ENCODE data around the gene CLASRP. TPM values are rescaled to one million over a fixed set of nuclear protein-coding genes. Genes with fewer than 3 reads are reported as not detected.

CLASRP gene
- polyA plus RNA-seq, 1 donor (not counting 4 experiments of a cell fraction or from before 2014, with no cell fraction given): 21.4 TPM

DNA sequence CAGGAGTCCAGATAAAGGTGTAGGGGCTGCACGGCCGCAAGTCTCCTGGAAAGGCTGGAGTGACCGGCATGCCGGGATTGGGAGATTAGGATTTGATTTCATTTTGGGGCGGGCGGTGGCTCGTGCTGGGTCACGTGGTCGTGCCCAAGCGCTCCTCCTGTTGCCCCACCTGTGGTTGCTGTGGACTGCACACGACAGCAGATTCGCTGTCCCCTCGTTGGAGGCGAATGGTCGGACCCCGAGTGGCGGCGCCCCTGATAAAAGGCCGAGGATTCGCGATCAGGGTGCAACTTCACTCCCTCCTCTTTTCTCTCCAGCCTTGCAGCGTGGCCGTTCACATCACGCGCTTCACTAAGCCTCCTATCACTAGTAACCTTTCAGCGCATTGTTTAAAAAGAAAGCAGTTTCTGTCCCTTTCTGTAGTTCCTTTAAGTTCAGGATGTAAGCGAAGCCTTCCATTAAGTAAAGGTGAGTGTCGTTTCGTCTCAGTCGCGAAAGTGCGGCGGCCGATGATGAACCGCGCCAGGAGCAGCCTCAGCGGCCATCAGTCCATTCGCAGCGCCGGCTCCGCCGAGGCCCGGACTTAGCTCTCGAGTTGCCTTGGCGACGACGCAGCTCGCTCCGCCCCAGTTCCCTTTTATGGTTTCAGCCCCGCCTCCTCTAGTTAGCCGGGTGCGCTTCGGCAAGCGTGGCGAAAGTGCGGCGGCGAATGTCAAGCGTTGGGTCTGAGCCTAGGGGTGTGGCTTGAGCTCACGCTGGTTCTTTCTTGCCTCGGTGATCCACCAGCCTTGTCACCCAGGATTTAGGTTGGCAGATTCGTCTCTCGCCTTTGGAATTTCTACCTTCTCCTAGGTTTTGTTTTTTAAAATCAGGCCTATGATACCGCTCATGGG lies 52.4 kb downstream of the CLASRP start:
- Histone ChIP-seq H3K79me2 (ENCODE audit: control insufficient read depth, insufficient read depth, low read length) (peaks cover 43% of the 10 kb centered on the region), H3K9me3 (ENCODE audit: control insufficient read depth, low read depth, low read length) (no peaks in the 10 kb centered on the region), H3K27ac (ENCODE audit: control insufficient read depth, insufficient read depth, low read length) (peak overlapping the region; percentile 85), H2AFZ (ENCODE audit: control insufficient read depth, low read length) (peak overlapping the region; percentile 68), H3K9ac (ENCODE audit: control insufficient read depth, extremely low read depth, insufficient read depth, low read length) (peak overlapping the region; percentile 91), H3K9me1 (ENCODE audit: control insufficient read depth, extremely low read depth, insufficient read depth, low read length) (peaks cover 2% of the 10 kb centered on the region), H3K4me2 (ENCODE audit: control insufficient read depth, extremely low read depth, insufficient read depth, low read depth, low read length) (peak overlapping the region; percentile 97), H3K4me3 (ENCODE audit: control insufficient read depth in 2 of 3, extremely low read depth in 1 of 3, insufficient read depth in 2 of 3, low read depth in 1 of 3, low read length in 3 of 3) (peak overlapping the region; percentile 2 to 96 (median 92)), H3K4me1 (ENCODE audit: control insufficient read depth, extremely low read depth, insufficient read depth, low read length) (peaks cover 25% of the 10 kb centered on the region), H4K20me1 (ENCODE audit: control insufficient read depth, extremely low read depth, insufficient read depth, low read length) (no peaks in the 10 kb centered on the region), H3K36me3 (ENCODE audit: control insufficient read depth in 2 of 2, extremely low read depth in 1 of 2, insufficient read depth in 2 of 2, low read length in 2 of 2) (peaks cover 8 to 11% of the 10 kb centered on the region in 2 experiments), H3K27me3 (ENCODE audit: control insufficient read depth, extremely low read depth, insufficient read depth, low read length) (no peaks in the 10 kb centered on the region)
- no peak for DNase-seq (ENCODE audit: low read depth, low spot score)
- TF ChIP-seq, protein P1, sequence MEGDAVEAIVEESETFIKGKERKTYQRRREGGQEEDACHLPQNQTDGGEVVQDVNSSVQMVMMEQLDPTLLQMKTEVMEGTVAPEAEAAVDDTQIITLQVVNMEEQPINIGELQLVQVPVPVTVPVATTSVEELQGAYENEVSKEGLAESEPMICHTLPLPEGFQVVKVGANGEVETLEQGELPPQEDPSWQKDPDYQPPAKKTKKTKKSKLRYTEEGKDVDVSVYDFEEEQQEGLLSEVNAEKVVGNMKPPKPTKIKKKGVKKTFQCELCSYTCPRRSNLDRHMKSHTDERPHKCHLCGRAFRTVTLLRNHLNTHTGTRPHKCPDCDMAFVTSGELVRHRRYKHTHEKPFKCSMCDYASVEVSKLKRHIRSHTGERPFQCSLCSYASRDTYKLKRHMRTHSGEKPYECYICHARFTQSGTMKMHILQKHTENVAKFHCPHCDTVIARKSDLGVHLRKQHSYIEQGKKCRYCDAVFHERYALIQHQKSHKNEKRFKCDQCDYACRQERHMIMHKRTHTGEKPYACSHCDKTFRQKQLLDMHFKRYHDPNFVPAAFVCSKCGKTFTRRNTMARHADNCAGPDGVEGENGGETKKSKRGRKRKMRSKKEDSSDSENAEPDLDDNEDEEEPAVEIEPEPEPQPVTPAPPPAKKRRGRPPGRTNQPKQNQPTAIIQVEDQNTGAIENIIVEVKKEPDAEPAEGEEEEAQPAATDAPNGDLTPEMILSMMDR (optimal IDR thresholded peaks at IDR 0.05 in 1 of 3, IDR thresholded peaks at IDR 0.05 in 1 of 3, conservative IDR thresholded peaks at IDR 0.05 in 1 of 3; ENCODE audit: extremely low read depth in 1 of 3, insufficient read depth in 2 of 3, low read length in 3 of 3): no peak
- no peak for TF ChIP-seq EZH2 (IDR thresholded peaks at IDR 0.05; ENCODE audit: low read length)
- dilution Hi-C loops (cut with MboI; ENCODE audit: extremely low pct_ligation_motif_present, low sequenced_read_pairs): no loop called here
- peak; percentile 95 for FAIRE-seq

- Histone ChIP-seq H3K4me1 (ENCODE audit: control insufficient read depth, extremely low read depth, insufficient read depth, low read length) (peaks cover 31% of the 10 kb centered on the region), H3K9me1 (ENCODE audit: control insufficient read depth, extremely low read depth, insufficient read depth, low read length) (peaks cover 2% of the 10 kb centered on the region), H3K4me2 (ENCODE audit: control insufficient read depth, extremely low read depth, insufficient read depth, low read depth, low read length) (peak within 1 kb of the TSS; percentile 99), H4K20me1 (ENCODE audit: control insufficient read depth, extremely low read depth, insufficient read depth, low read length) (no peaks in the 10 kb centered on the region), H3K27ac (ENCODE audit: control insufficient read depth, insufficient read depth, low read length) (peak within 1 kb of the TSS; percentile 85), H3K9ac (ENCODE audit: control insufficient read depth, extremely low read depth, insufficient read depth, low read length) (peak within 1 kb of the TSS; percentile 91), H3K4me3 (ENCODE audit: control insufficient read depth in 2 of 3, extremely low read depth in 1 of 3, insufficient read depth in 2 of 3, low read depth in 1 of 3, low read length in 3 of 3) (peak within 1 kb of the TSS; percentile 86 to 96 (median 92)), H2AFZ (ENCODE audit: control insufficient read depth, low read length) (peak within 1 kb of the TSS; percentile 75), H3K79me2 (ENCODE audit: control insufficient read depth, insufficient read depth, low read length) (peaks cover 53% of the 10 kb centered on the region), H3K9me3 (ENCODE audit: control insufficient read depth, low read depth, low read length) (no peaks in the 10 kb centered on the region), H3K27me3 (ENCODE audit: control insufficient read depth, extremely low read depth, insufficient read depth, low read length) (no peaks in the 10 kb centered on the region), H3K36me3 (ENCODE audit: control insufficient read depth in 2 of 2, extremely low read depth in 1 of 2, insufficient read depth in 2 of 2, low read length in 2 of 2) (peaks cover 7 to 8% of the 10 kb centered on the region in 2 experiments)
- DNase-seq (ENCODE audit: low read depth, low spot score) (peak; percentile 82), FAIRE-seq (peak; percentile 93)
- dilution Hi-C loops (cut with MboI; ENCODE audit: extremely low pct_ligation_motif_present, low sequenced_read_pairs): no loop called here
- TF ChIP-seq, protein P1 (optimal IDR thresholded peaks at IDR 0.05 in 1 of 3, IDR thresholded peaks at IDR 0.05 in 1 of 3, conservative IDR thresholded peaks at IDR 0.05 in 1 of 3; ENCODE audit: extremely low read depth in 1 of 3, insufficient read depth in 2 of 3, low read length in 3 of 3): peak in 2 of 3 experiments; percentile 5 to 17
- TF ChIP-seq EZH2 (IDR thresholded peaks at IDR 0.05; ENCODE audit: low read length): no peak
These were observed 54.2 kb downstream of the CLASRP start, which contains the start of gene PPP1R37 for GRCh38 chr19:45092747-45093678. Gene PPP1R37 (plus strand): TSS chr19:45093179. CDS start chr19:45093326, 147 bp downstream.
